ENCODE data around the gene GPR108.
A peak's percentile ranks its signal among the peaks of the same experiment; 100 is the strongest.

The GPR108 gene

GRCh38 chr19:6735181-6735911 is 2.0 kb downstream of the GPR108 start:
- peaks cover 11% of the 10 kb centered on the region for H3K36me3 Mint-ChIP-seq (ENCODE audit: low read depth)
- no peak overlapping the region for H3K27ac Mint-ChIP-seq

DNA sequence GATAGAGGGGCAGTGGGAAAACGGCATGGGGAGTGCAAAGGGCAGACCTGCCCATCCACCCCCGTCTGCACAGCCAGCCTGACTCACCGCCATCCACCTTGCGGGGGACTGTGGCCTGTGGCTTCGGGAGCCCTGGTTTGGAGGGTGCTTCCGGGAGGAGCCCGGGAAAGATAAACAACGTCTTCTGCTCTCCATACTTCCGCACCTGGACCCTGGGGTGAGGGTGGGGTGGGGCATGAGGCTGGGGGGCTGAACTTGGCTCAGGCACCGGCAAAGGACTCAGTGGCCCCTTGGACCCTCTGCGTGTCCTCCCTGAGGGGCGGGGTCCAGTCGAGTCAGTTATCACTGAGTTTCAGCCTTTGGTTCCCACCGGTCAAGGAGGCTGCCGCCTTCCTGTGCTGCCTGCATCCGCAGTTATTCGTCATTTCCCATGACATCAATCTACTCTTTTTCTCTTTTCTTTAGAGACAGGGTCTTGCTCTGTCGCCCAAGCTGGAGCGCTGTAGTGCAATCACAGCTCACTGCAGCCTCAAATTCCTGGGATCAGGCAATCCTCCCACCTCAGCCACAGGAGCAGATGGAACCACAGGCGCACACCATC is 3.2 kb downstream of the GPR108 start:
- Mint-ChIP-seq H3K36me3 (ENCODE audit: low read depth) (peaks cover 11% of the 10 kb centered on the region), H3K4me1 (peaks cover 60% of the 10 kb centered on the region), H3K9me3 (no peaks in the 10 kb centered on the region), H3K4me3 (peak overlapping the region; percentile 36), H3K27me3 (ENCODE audit: low read depth, poor library complexity) (no peaks in the 10 kb centered on the region), H3K27ac (peak overlapping the region; percentile 97)
- no peak for TF ChIP-seq CTCF (IDR thresholded peaks at IDR 0.05)
- DNase-seq: no peak

More at GRCh38 chr19:6735181-6735911, 2.0 kb downstream of the GPR108 start:
- peaks cover 53% of the 10 kb centered on the region for H3K4me1 Mint-ChIP-seq
- no peaks in the 10 kb centered on the region for H3K27me3 Mint-ChIP-seq (ENCODE audit: low read depth, poor library complexity)
- no peaks in the 10 kb centered on the region for H3K9me3 Mint-ChIP-seq
- no peak for TF ChIP-seq CTCF (IDR thresholded peaks at IDR 0.05)
- no peak for DNase-seq
- H3K4me3 Mint-ChIP-seq: peak overlapping the region; percentile 96

DNA sequence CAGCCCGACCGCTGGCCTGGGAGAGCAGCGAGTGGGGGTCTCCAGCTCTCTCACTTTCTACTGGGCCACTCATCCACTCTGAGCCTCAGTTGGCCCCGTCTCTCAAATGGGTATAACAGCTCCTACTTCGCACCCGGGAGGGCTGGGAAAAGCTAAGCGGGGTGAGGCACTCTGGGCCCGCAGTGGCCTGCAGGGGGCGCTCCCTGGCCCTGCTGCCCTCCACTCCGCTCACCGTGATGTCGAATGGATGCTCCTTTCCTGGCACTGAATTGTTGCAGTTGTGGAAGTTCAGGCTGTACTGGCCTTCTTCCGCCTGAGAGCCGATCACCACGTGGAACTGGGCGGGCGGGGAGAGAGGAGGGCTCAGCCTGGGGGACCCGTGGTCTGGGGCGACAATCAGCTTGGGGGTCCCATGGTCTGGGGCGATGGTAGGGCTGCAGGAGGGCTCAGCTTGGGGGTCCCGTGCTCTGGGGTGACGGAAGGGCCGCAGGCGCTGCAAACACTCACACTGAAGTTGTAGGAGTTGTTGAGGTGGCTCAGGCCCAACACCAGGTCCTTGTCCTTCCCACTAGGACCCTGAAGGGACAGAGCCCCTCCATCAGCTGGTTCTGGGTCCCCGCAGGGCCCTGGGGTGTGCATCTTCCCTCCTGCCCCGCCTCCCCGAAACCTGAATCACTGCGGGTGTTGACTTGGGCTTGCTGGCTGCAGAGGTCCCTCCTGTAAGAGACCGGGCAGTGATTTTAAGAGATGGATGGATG is 3.9 kb downstream of the GPR108 start:
- DNase-seq: no peak
- H3K4me1 Mint-ChIP-seq: peaks cover 54% of the 10 kb centered on the region
- no peak overlapping the region for H3K4me3 Mint-ChIP-seq
- no peaks in the 10 kb centered on the region for H3K27me3 Mint-ChIP-seq (ENCODE audit: low read depth, poor library complexity)
- no peak for TF ChIP-seq CTCF (IDR thresholded peaks at IDR 0.05)
- no peaks in the 10 kb centered on the region for H3K9me3 Mint-ChIP-seq
- H3K36me3 Mint-ChIP-seq (ENCODE audit: low read depth): peaks cover 11% of the 10 kb centered on the region
- H3K27ac Mint-ChIP-seq: no peak overlapping the region

DNA sequence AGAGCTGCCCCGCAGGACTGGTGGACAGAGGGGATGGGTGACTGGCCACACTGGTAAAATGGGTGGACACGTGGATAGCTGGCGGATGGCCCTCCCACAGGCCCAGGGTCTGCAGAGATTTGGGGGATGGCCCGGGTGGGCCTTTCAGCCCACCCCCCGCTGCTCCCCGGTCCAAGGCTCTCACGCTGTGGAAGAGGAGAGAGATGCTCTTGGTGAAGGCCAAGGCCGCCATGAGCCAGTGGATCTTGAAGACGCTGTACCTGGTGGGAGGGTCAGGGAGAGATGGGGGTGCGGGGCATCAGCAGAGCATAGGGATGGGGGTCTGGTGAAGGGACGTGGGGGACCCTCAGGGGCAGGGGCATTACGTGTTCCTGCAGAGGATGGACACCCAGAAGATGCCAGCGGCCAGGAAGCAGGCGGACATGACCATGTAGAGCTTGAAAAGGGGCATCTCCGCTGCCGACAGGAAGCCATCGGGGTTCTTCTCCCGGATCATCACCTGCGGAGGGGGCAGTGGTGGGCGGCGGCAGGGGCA is 4.5 kb downstream of the GPR108 start:
- no peak overlapping the region for H3K27ac Mint-ChIP-seq
- no peak overlapping the region for H3K4me3 Mint-ChIP-seq
- H3K27me3 Mint-ChIP-seq (ENCODE audit: low read depth, poor library complexity): no peaks in the 10 kb centered on the region
- no peak for TF ChIP-seq CTCF (IDR thresholded peaks at IDR 0.05)
- H3K36me3 Mint-ChIP-seq (ENCODE audit: low read depth): peaks cover 11% of the 10 kb centered on the region
- no peak for DNase-seq
- H3K9me3 Mint-ChIP-seq: peaks cover 5% of the 10 kb centered on the region
- H3K4me1 Mint-ChIP-seq: peaks cover 51% of the 10 kb centered on the region

GRCh38 chr19:6731822-6732221 is 5.6 kb downstream of the GPR108 start:
- no peaks in the 10 kb centered on the region for H3K27me3 Mint-ChIP-seq (ENCODE audit: low read depth, poor library complexity)
- no peak overlapping the region for H3K4me3 Mint-ChIP-seq
- H3K4me1 Mint-ChIP-seq: peaks cover 50% of the 10 kb centered on the region
- H3K36me3 Mint-ChIP-seq (ENCODE audit: low read depth): peaks cover 11% of the 10 kb centered on the region
- H3K9me3 Mint-ChIP-seq: peaks cover 5% of the 10 kb centered on the region
- no peak overlapping the region for H3K27ac Mint-ChIP-seq
- no peak for TF ChIP-seq CTCF (IDR thresholded peaks at IDR 0.05)
- DNase-seq: no peak

Data from nephron progenitor cell (in vitro differentiated cells).